Glomerular visceral epithelial cell (primary cell): ENCODE measurements around the gene SPIN3.
"Not testable (repeated sequence)": the region's sequence is repeated elsewhere in the genome, so short reads cannot be mapped to it uniquely, and the experiment has no call there.

Experiments
- DNase-seq: peaks from one replicate; pipeline ENCODE4 v3.0.0-alpha.2; 2016; ENCODE audit errors: extremely low spot score

The SPIN3 gene

GRCh38 chrX:56995271-56995994 is at the start of gene SPIN3:
SPIN3 (minus strand) TSS chrX:56995541; CDS start chrX:56994947, 594 bp downstream.
- DNase-seq = peak; percentile 88

GRCh38 chrX:57044245-57044644 is 48.9 kb upstream of the SPIN3 start:
- DNase-seq = no peak

GRCh38 chrX:57037265-57037664 is 41.9 kb upstream of the SPIN3 start:
- DNase-seq = not testable (repeated sequence)

- no peak for DNase-seq
Observed at GRCh38 chrX:56994375-56995270, 718 bp downstream of the SPIN3 start.

- no peak for DNase-seq
Observed at GRCh38 chrX:56987741-56988140, 7.6 kb downstream of the SPIN3 start.

GRCh38 chrX:56986138-56986537 is 9.2 kb downstream of the SPIN3 start:
- DNase-seq = peak; percentile 6

GRCh38 chrX:56978172-56978571 is 17.2 kb downstream of the SPIN3 start:
- peak; percentile 44 for DNase-seq

GRCh38 chrX:56975611-56976010 is 19.7 kb downstream of the SPIN3 start:
- no peak for DNase-seq

- no peak for DNase-seq
Observed at GRCh38 chrX:56974408-56974807, 20.9 kb downstream of the SPIN3 start.

- DNase-seq = no peak
Observed at GRCh38 chrX:56969559-56969958, 25.8 kb downstream of the SPIN3 start.

- DNase-seq = no peak
Observed at GRCh38 chrX:56968980-56969379, 26.4 kb downstream of the SPIN3 start.

GRCh38 chrX:56963377-56963776 is 32.0 kb downstream of the SPIN3 start:
- DNase-seq = no peak

GRCh38 chrX:56947699-56948098 is 47.6 kb downstream of the SPIN3 start:
- DNase-seq = no peak

- DNase-seq = peak; percentile 64
Observed at GRCh38 chrX:56946201-56946600, 49.1 kb downstream of the SPIN3 start.

- DNase-seq = not testable (repeated sequence)
Observed at GRCh38 chrX:56945226-56945625, 50.1 kb downstream of the SPIN3 start.

GRCh38 chrX:56943264-56943663 is 52.1 kb downstream of the SPIN3 start:
- DNase-seq = no peak
